A673 (cell line): ENCODE results near the gene COMMD6.

Experiments
- EZH2 ChIP-seq: fragments of 200-600 bp; sonication (generic); IDR thresholded peaks from 2 replicates; pipeline ENCODE4 v1.6.1; 2017; ENCODE audit warnings: borderline replicate concordance, low read depth, mild to moderate bottlenecking, mixed read lengths, antibody characterized with exemption, low read length; ENCODE audit not compliant: poor library complexity, severe bottlenecking
- TF ChIP-seq, protein P1 (sequence below): fragments of 300-800, 200-600 bp; sonication (generic); conservative IDR thresholded peaks from 2 replicates; pipeline ENCODE4 v1.5.1; 2017; ENCODE audit warnings: low read depth, mild to moderate bottlenecking, antibody characterized with exemption, low read length, moderate library complexity, mixed read lengths

DNA sequence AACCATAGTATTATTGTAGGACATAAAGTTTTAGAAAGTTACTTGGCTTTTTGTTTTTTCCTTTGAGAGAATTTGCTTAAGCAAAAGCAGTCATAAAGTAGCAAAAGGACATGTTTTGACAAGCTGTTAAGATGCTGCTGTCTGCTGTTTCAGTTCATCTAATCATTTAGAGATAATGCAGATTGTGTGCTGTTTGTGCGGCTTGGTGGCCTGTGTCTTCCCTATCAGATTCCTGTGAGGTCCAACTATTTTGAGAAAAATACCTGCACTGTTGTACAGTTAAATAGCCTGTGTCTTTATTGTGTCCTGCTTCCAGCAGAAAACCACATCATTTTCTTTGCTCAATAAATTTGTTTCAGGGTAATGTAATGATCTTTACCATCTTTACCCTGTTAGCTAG is 31.9 kb upstream of the COMMD6 start:
- TF ChIP-seq, protein P1, sequence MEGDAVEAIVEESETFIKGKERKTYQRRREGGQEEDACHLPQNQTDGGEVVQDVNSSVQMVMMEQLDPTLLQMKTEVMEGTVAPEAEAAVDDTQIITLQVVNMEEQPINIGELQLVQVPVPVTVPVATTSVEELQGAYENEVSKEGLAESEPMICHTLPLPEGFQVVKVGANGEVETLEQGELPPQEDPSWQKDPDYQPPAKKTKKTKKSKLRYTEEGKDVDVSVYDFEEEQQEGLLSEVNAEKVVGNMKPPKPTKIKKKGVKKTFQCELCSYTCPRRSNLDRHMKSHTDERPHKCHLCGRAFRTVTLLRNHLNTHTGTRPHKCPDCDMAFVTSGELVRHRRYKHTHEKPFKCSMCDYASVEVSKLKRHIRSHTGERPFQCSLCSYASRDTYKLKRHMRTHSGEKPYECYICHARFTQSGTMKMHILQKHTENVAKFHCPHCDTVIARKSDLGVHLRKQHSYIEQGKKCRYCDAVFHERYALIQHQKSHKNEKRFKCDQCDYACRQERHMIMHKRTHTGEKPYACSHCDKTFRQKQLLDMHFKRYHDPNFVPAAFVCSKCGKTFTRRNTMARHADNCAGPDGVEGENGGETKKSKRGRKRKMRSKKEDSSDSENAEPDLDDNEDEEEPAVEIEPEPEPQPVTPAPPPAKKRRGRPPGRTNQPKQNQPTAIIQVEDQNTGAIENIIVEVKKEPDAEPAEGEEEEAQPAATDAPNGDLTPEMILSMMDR, result no peak
- no peak for TF ChIP-seq EZH2
